Parathyroid adenoma (tissue), 2 donors: Measurements from ENCODE around the gene MUC5AC.
"Not testable (repeated sequence)": the region's sequence is repeated elsewhere in the genome, so short reads cannot be mapped to it uniquely, and the experiment has no call there.

Experiments used
- H2AFZ ChIP-seq: fragments of 300-600 bp; sonication (generic); one replicate; pipeline ENCODE4 v1.7.0; 2017; ENCODE audit warnings: antibody characterized with exemption, mild to moderate bottlenecking
- H3K27ac ChIP-seq: fragments of 300-600 bp; sonication (generic); one replicate; pipeline ENCODE4 v1.7.0; 2017
- H3K27me3 ChIP-seq: fragments of 300-600 bp; sonication (generic); one replicate; pipeline ENCODE4 v1.7.0; 2017; ENCODE audit warnings: low read length; ENCODE audit not compliant: control insufficient read depth, insufficient read depth
- H3K36me3 ChIP-seq: fragments of 300-600 bp; sonication (generic); one replicate; pipeline ENCODE4 v1.7.0; 2017; ENCODE audit warnings: low read length; ENCODE audit not compliant: control insufficient read depth, insufficient read depth
- H3K4me1 ChIP-seq: fragments of 300-600 bp; sonication (generic); one replicate; pipeline ENCODE4 v1.7.0; 2017; ENCODE audit warnings: control low read depth
- H3K4me2 ChIP-seq: fragments of 300-600 bp; sonication (generic); one replicate; pipeline ENCODE4 v1.7.0; 2017; ENCODE audit warnings: low read length
- H3K4me3 ChIP-seq: fragments of 300-600 bp; sonication (generic); one replicate; pipeline ENCODE4 v1.7.0; 2017; ENCODE audit warnings: low read depth, low read length
- H3K79me2 ChIP-seq: fragments of 300-600 bp; sonication (generic); one replicate; pipeline ENCODE4 v1.7.0; 2017; ENCODE audit warnings: control low read depth
- H3K9ac ChIP-seq: fragments of 300-600 bp; sonication (generic); one replicate; pipeline ENCODE4 v1.7.0; 2017; ENCODE audit warnings: mild to moderate bottlenecking
- H3K9me3 ChIP-seq: fragments of 300-600 bp; sonication (generic); one replicate; pipeline ENCODE4 v1.7.0; 2017; ENCODE audit warnings: low read length; ENCODE audit not compliant: control insufficient read depth
- TF ChIP-seq, protein P1 (sequence below): fragments of 300-600 bp; sonication (generic); IDR thresholded peaks from one replicate; pipeline ENCODE4 v1.7.0; 2017; ENCODE audit warnings: antibody characterized with exemption, mild to moderate bottlenecking
- donor health status: primary hyperparathyroidism.

Gene MUC5AC

DNA sequence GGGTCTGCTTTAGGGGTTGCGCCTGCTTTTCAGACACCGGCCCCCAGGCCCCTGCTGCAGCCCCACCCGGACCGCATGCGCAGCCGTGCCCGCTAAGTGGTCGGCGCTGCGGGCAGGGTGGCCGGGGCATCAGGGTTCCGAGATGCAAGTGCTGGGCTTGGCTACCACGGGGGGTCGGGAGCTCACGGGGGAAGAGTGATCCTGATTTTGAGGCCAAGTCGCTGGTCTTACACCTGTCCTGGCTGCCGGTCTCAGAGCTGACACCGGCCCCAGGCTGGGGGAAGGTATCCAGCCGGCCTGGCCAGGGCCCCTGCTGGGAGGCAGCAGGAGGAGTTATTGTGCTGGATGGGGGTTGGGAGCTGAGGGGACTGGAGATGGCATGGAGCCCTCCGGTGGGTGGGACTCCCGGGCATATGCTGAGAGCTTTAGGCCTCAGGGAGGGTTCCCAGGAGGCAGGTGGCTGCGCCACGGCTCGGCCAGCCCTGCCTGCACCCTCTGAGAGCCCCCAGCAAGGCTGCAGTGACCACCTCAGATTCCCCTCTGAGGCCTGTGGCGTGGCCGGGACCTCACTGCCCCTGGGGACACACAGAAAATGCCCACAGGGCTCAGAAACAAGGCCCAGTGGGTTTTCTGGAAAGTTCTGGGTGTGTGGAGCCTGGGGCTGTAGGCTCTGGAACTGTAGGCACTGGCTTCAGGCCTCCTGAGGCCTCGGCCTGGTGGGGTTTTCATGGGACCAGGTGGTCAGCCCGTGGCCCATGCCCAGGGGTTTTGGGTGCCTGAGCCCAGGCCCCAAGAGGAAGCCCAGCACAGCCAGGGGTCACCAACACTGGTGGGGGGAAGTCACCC, 4.4 kb upstream of the MUC5AC start:
- no peak overlapping the region for H3K9ac ChIP-seq
- no peaks in the 10 kb centered on the region for H3K36me3 ChIP-seq
- no peak overlapping the region for H3K4me2 ChIP-seq
- no peaks in the 10 kb centered on the region for H3K79me2 ChIP-seq
- H3K27me3 ChIP-seq, result no peaks in the 10 kb centered on the region
- no peak overlapping the region for H3K4me3 ChIP-seq
- H3K4me1 ChIP-seq, result no peaks in the 10 kb centered on the region
- H2AFZ ChIP-seq, result no peak overlapping the region
- TF ChIP-seq, protein P1, sequence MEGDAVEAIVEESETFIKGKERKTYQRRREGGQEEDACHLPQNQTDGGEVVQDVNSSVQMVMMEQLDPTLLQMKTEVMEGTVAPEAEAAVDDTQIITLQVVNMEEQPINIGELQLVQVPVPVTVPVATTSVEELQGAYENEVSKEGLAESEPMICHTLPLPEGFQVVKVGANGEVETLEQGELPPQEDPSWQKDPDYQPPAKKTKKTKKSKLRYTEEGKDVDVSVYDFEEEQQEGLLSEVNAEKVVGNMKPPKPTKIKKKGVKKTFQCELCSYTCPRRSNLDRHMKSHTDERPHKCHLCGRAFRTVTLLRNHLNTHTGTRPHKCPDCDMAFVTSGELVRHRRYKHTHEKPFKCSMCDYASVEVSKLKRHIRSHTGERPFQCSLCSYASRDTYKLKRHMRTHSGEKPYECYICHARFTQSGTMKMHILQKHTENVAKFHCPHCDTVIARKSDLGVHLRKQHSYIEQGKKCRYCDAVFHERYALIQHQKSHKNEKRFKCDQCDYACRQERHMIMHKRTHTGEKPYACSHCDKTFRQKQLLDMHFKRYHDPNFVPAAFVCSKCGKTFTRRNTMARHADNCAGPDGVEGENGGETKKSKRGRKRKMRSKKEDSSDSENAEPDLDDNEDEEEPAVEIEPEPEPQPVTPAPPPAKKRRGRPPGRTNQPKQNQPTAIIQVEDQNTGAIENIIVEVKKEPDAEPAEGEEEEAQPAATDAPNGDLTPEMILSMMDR, result no peak
- H3K9me3 ChIP-seq, result no peaks in the 10 kb centered on the region
- no peak overlapping the region for H3K27ac ChIP-seq

DNA sequence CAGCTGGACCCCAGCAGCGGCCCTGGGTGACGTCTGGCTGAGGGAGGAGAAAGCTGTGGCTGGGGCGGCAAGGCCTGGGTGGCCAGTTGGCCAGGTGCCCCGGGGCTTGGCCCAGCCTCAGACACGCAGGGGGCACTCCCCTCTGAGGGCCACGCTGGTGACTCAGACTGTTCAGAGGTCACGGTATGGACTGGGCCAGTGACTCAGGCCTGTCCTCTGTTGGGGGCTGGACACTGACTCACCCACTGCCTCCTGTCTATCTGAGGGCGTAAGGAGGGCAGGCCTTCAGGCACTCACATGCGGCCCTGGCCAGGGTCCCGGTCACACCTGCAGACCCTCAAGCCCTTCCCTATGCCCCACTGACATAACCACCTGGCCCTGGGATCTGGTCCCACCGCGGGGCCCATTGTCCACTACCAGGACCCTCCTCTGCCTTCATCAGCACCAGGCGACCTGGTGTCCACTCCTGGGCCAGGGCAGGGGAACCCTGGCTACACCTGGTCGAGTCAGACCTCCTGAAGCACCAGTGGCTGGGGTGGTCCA, 3.7 kb upstream of the MUC5AC start:
- Histone ChIP-seq H3K27me3 (no peaks in the 10 kb centered on the region), H3K36me3 (no peaks in the 10 kb centered on the region), H3K4me1 (no peaks in the 10 kb centered on the region), H3K9ac (no peak overlapping the region), H3K9me3 (no peaks in the 10 kb centered on the region), H3K79me2 (no peaks in the 10 kb centered on the region), H2AFZ (no peak overlapping the region), H3K27ac (no peak overlapping the region), H3K4me3 (no peak overlapping the region), H3K4me2 (no peak overlapping the region)
- TF ChIP-seq, protein P1, result no peak

DNA sequence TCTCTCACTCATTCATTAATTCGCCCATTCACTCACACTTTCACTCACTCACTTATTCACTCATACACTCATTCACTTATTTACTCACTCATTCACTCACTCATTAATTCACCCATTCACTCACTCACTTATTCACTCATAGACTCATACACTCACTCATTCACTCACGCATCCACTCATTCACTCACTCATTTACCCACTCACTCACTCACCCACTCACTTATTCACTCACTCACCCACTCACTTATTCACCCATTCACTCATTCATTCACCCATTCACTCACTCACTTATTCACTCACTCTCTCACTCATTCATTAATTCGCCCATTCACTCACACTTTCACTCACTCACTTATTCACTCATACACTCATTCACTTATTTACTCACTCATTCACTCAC, 3.1 kb upstream of the MUC5AC start:
- H3K4me2 ChIP-seq, H3K4me3 ChIP-seq, H3K79me2 ChIP-seq, H3K9ac ChIP-seq, H3K9me3 ChIP-seq, H3K36me3 ChIP-seq, H2AFZ ChIP-seq, H3K27me3 ChIP-seq, H3K27ac ChIP-seq, H3K4me1 ChIP-seq: not testable (repeated sequence)

DNA sequence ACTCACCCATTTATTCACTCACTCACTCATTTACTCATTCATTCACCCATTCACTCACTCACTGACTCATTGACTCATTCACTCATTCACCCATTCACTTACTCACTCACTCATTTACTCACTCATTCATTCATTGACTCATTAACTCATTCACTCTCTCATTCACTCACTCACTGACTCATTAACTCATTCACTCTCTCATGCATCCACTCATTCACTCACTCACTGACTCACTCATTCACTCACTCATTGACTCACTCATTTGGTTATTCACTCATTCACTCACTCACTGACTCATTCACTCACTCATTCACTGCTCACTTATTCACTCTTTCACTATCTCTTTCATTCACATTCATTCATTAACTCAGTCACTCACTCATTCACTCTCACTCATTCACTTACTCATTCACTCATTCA, 2.5 kb upstream of the MUC5AC start:
- Histone ChIP-seq H3K9me3 (no peaks in the 10 kb centered on the region), H3K9ac (no peak overlapping the region), H2AFZ (no peak overlapping the region), H3K36me3 (no peaks in the 10 kb centered on the region), H3K4me3 (no peak overlapping the region), H3K27ac (no peak overlapping the region), H3K4me1 (no peaks in the 10 kb centered on the region), H3K27me3 (no peaks in the 10 kb centered on the region), H3K79me2 (no peaks in the 10 kb centered on the region), H3K4me2 (no peak overlapping the region)
- TF ChIP-seq, protein P1, result no peak

DNA sequence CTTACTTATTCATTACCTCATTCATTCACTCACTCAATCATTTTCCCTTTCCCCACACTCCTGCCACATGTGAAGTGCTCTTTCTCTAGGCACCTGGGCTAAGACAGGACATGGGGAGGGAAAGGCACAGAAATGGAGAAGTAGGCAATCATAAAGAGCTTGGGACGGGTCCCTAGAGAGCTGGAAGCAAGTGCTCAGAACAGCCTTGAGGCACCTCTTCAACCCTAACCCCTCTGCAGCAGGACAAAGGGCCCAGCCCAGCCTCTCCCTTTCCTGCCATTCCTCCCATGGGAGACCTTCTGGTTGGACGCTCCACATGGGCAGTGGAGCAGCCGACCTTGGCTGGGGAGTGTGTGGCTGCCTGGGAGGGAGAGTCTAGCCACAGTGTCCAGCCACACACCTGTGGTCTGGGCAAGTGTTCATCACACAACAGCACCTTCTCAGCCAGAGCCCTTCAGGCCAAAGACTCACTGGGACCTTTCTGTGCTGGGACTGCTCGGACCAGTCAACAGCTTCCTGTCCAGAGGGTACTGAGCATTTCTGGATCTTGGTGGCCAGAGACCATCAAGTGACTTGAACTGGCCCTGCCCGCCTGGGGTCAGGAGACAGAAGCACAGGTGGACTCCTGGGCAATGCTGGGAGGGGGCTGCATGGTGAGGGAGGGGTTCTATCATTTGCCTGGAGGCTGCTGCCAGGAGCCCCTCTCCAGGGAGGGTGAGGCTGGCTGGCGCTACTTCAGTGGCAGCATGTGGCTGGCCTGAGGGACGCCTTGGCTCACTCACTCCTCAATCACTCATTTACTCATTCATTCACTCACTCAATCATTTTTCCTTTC, 1.0 kb upstream of the MUC5AC start:
- Histone ChIP-seq H2AFZ (no peak overlapping the region), H3K4me3 (no peak overlapping the region), H3K4me2 (no peak overlapping the region), H3K27me3 (no peaks in the 10 kb centered on the region), H3K79me2 (no peaks in the 10 kb centered on the region), H3K4me1 (no peaks in the 10 kb centered on the region), H3K36me3 (no peaks in the 10 kb centered on the region), H3K9me3 (no peaks in the 10 kb centered on the region), H3K27ac (no peak overlapping the region), H3K9ac (no peak overlapping the region)
- TF ChIP-seq, protein P1, result no peak
